IMR-90 (cell line): ENCODE results near the gene RCHY1. TPM values are rescaled to one million over a fixed set of nuclear protein-coding genes. Genes with fewer than 3 reads are reported as not detected.

ENCODE experiments used
- ATAC-seq: fragments of 200-7000 bp; cut with Tn5 transposase; 2 replicates; pipeline ENCODE4 v1.9.1; 2020; ENCODE audit warnings: low read depth, mild to moderate bottlenecking, moderate library complexity
- BruUV-seq: library from RNA; stranded (reverse); fragments of 400-500 nt; replicated peaks from 2 replicates; lab custom pipeline; 2021; lab: Mats Ljungman, UMichigan
- CTCF ChIA-PET: fragments of 300-600 bp; formaldehyde crosslinking; extraction: SDS; loops from one replicate; lab custom pipeline; 2021; ENCODE audit warnings: antibody characterized with exemption; lab: Yijun Ruan, JAX
- POLR2A ChIA-PET: fragments of 300-600 bp; sonication (Branson Sonifier 250); formaldehyde crosslinking; loops from one replicate; lab custom pipeline; 2022; ENCODE audit warnings: antibody characterized with exemption; ENCODE audit not compliant: unreplicated experiment; lab: Charles Lee
- DNase-seq: peaks from one replicate; pipeline ENCODE4 v3.0.0; 2013
- H2AFZ ChIP-seq: replicated peaks from 2 replicates; pipeline ENCODE3; 2013; ENCODE audit warnings: low read length, mild to moderate bottlenecking; ENCODE audit not compliant: poor library complexity
- H2AK5ac ChIP-seq: 2 replicates; pipeline ENCODE4 v1.6.1; 2013; ENCODE audit warnings: low read depth, low read length, inconsistent platforms
- H2AK9ac ChIP-seq: replicated peaks from 2 replicates; pipeline ENCODE3; 2013; ENCODE audit warnings: mild to moderate bottlenecking, low read depth, low read length, moderate library complexity; ENCODE audit not compliant: poor library complexity
- H2BK120ac ChIP-seq: 2 replicates; pipeline ENCODE4 v1.6.1; 2013; ENCODE audit warnings: low read depth, low read length, inconsistent platforms
- H2BK15ac ChIP-seq: 3 replicates; pipeline ENCODE4 v1.6.1; 2013; ENCODE audit warnings: low read depth, low read length, inconsistent platforms
- H2BK20ac ChIP-seq: 2 replicates; pipeline ENCODE4 v1.6.1; 2013; ENCODE audit warnings: low read depth, mild to moderate bottlenecking, inconsistent platforms, low read length, moderate library complexity
- H2BK5ac ChIP-seq: 2 replicates; pipeline ENCODE4 v1.6.1; 2013; ENCODE audit warnings: mild to moderate bottlenecking, low read depth, low read length, inconsistent platforms; ENCODE audit not compliant: poor library complexity, severe bottlenecking
- H3K14ac ChIP-seq: replicated peaks from 2 replicates; pipeline ENCODE4 v1.6.1; 2013; ENCODE audit warnings: low read depth, low read length, inconsistent platforms
- H3K18ac ChIP-seq: 2 replicates; pipeline ENCODE4 v1.6.1; 2013; ENCODE audit warnings: low read depth, low read length, control low read depth
- H3K23ac ChIP-seq: 2 replicates; pipeline ENCODE4 v1.6.1; 2013; ENCODE audit warnings: low read depth, low read length, inconsistent platforms
- H3K27ac ChIP-seq: 2 replicates; pipeline ENCODE4 v1.5.1; 2013; ENCODE audit warnings: mild to moderate bottlenecking, control low read depth, low read length; ENCODE audit not compliant: insufficient read depth
- H3K27me3 ChIP-seq: 2 replicates; pipeline ENCODE4 v1.6.1; 2013; ENCODE audit warnings: low read length; ENCODE audit not compliant: control insufficient read depth, insufficient read depth
- H3K36me3 ChIP-seq: 2 replicates; pipeline ENCODE4 v1.6.1; 2013; ENCODE audit warnings: low read length, mixed read lengths; ENCODE audit not compliant: control insufficient read depth, insufficient read depth
- H3K4ac ChIP-seq: 2 replicates; pipeline ENCODE4 v1.6.1; 2013; ENCODE audit warnings: low read depth, low read length, inconsistent platforms
- H3K4me1 ChIP-seq: 2 replicates; pipeline ENCODE4 v1.6.1; 2013; ENCODE audit warnings: low read length, mixed read lengths; ENCODE audit not compliant: control insufficient read depth, insufficient read depth
- H3K4me2 ChIP-seq: 2 replicates; pipeline ENCODE4 v1.6.1; 2013; ENCODE audit warnings: low read depth, mild to moderate bottlenecking, control low read depth, low read length, moderate library complexity
- H3K4me3 ChIP-seq: 2 replicates; pipeline ENCODE4 v1.5.1; 2013; ENCODE audit warnings: low read depth, mild to moderate bottlenecking, control low read depth, low read length, moderate library complexity; ENCODE audit not compliant: insufficient read depth
- H3K56ac ChIP-seq: 2 replicates; pipeline ENCODE4 v1.6.1; 2013; ENCODE audit warnings: low read length, inconsistent platforms; ENCODE audit not compliant: insufficient read depth; ENCODE audit errors: extremely low read depth
- H3K79me1 ChIP-seq, 2 experiments: 2 replicates each; pipeline ENCODE4 v1.6.1; 2013; ENCODE audit warnings: low read length in 2 of 2, inconsistent platforms in 1 of 2, low read depth in 1 of 2
- H3K9ac ChIP-seq: 2 replicates; pipeline ENCODE4 v1.6.1; 2013; ENCODE audit warnings: low read depth, low read length, control low read depth
- H3K9me1 ChIP-seq: 2 replicates; pipeline ENCODE4 v1.6.1; 2013; ENCODE audit warnings: low read length, inconsistent platforms; ENCODE audit not compliant: insufficient read depth
- H3K9me3 ChIP-seq: 2 replicates; pipeline ENCODE4 v1.6.1; 2013; ENCODE audit warnings: low read length; ENCODE audit not compliant: control insufficient read depth, insufficient read depth
- H4K20me1 ChIP-seq: 2 replicates; pipeline ENCODE4 v1.6.1; 2013; ENCODE audit warnings: low read length, inconsistent platforms; ENCODE audit not compliant: insufficient read depth
- H4K5ac ChIP-seq: 2 replicates; pipeline ENCODE4 v1.6.1; 2013; ENCODE audit warnings: mild to moderate bottlenecking, low read depth, low read length, control low read depth
- H4K8ac ChIP-seq, 2 experiments: 2 replicates each; pipeline ENCODE4 v1.6.1; 2013; ENCODE audit warnings: low read depth in 2 of 2, low read length in 2 of 2, control low read depth in 1 of 2, inconsistent platforms in 1 of 2
- H4K91ac ChIP-seq: 2 replicates; pipeline ENCODE4 v1.6.1; 2013; ENCODE audit warnings: low read depth, low read length, inconsistent platforms; ENCODE audit not compliant: insufficient read depth
- BHLHE40 ChIP-seq: fragments of 150-350 bp; IDR thresholded peaks from 2 replicates; pipeline ENCODE4 v1.6.1; 2016; ENCODE audit warnings: mild to moderate bottlenecking, low read depth, low read length
- CEBPB ChIP-seq: IDR thresholded peaks from 2 replicates; pipeline ENCODE4 v1.6.1; 2012; ENCODE audit warnings: low read depth, low read length, improper control_type of control experiment
- CHD1 ChIP-seq: IDR thresholded peaks from 2 replicates; pipeline ENCODE4 v1.6.1; 2012; ENCODE audit warnings: low read depth, low read length, improper control_type of control experiment
- CTCF ChIP-seq: conservative IDR thresholded peaks from 2 replicates; pipeline ENCODE4 v1.5.1; 2012; ENCODE audit warnings: mild to moderate bottlenecking, low read depth, low read length, improper control_type of control experiment
- ELK1 ChIP-seq: fragments of 150-350 bp; IDR thresholded peaks from 2 replicates; pipeline ENCODE4 v1.6.1; 2016; ENCODE audit warnings: low read depth, mild to moderate bottlenecking, low read length, moderate library complexity, borderline replicate concordance
- FOS ChIP-seq: fragments of 150-350 bp; IDR thresholded peaks from 2 replicates; pipeline ENCODE4 v1.6.1; 2016; ENCODE audit warnings: low read depth, low read length
- MAFK ChIP-seq: IDR thresholded peaks from 2 replicates; pipeline ENCODE4 v1.6.1; 2012; ENCODE audit warnings: low read depth, low read length, improper control_type of control experiment
- MAZ ChIP-seq: IDR thresholded peaks from 2 replicates; pipeline ENCODE4 v1.6.1; 2012; ENCODE audit warnings: low read depth, mild to moderate bottlenecking, low read length, improper control_type of control experiment, moderate library complexity, borderline replicate concordance
- MXI1 ChIP-seq: IDR thresholded peaks from 2 replicates; pipeline ENCODE4 v1.6.1; 2012; ENCODE audit warnings: low read depth, mild to moderate bottlenecking, low read length, moderate library complexity, borderline replicate concordance
- NFE2L2 ChIP-seq: fragments of 150-350 bp; IDR thresholded peaks from 2 replicates; pipeline ENCODE4 v1.6.1; 2016; ENCODE audit warnings: low read depth, mild to moderate bottlenecking, low read length
- POLR2A ChIP-seq: IDR thresholded peaks from 2 replicates; pipeline ENCODE4 v1.6.1; 2012; ENCODE audit warnings: mild to moderate bottlenecking, low read depth, low read length
- RAD21 ChIP-seq: IDR thresholded peaks from 2 replicates; pipeline ENCODE4 v1.6.1; 2012; ENCODE audit warnings: low read length, improper control_type of control experiment
- RCOR1 ChIP-seq: IDR thresholded peaks from 2 replicates; pipeline ENCODE4 v1.6.1; 2012; ENCODE audit warnings: mild to moderate bottlenecking, low read length, improper control_type of control experiment; ENCODE audit not compliant: insufficient replicate concordance
- RFX5 ChIP-seq: IDR thresholded peaks from 2 replicates; pipeline ENCODE4 v1.8.0; 2012; ENCODE audit warnings: low read depth, mild to moderate bottlenecking, low read length, moderate library complexity
- SMC3 ChIP-seq: fragments of 150-350 bp; IDR thresholded peaks from 2 replicates; pipeline ENCODE4 v1.6.1; 2016; ENCODE audit warnings: low read depth, mild to moderate bottlenecking, antibody characterized with exemption, low read length, moderate library complexity
- WGBS, 2 experiments: methylation state at CpG; one replicate each; pipeline versions ENCODE4 v1.1.5 to v1.1.7; 2013; ENCODE audit warnings: missing lambda C conversion rate in 2 of 2; ENCODE audit not compliant: insufficient read length in 1 of 2; ENCODE audit errors: extremely low coverage in 2 of 2; 5-methylcytosine and 5-hydroxymethylcytosine counted together
- dilution Hi-C: fragments of 300-500 bp; cut with HindIII; formaldehyde crosslinking; loops from one replicate; pipeline ENCODE4 v1.14.3; 2018; ENCODE audit warnings: low sequenced_read_pairs; ENCODE audit not compliant: unreplicated experiment
- in situ Hi-C: fragments of 300-500 bp; cut with MboI; formaldehyde crosslinking; loops from 3 replicates; pipeline ENCODE4 v1.14.3; 2019; ENCODE audit warnings: low sequenced_read_pairs, inconsistent platforms, mixed read lengths
- intact Hi-C: fragments of 100-400 bp; cut with micrococcal nuclease; formaldehyde crosslinking; loops from 2 replicates; pipeline ENCODE4 v1.10.0; 2022
- polyA plus RNA-seq, 3 experiments: library from polyadenylated mRNA; depleted of rRNA; stranded (reverse); fragments of >200 nt; gene quantifications; 2 replicates each; pipeline ENCODE4 v1.2.3, GENCODE V29; 2012; ENCODE audit warnings: low replicate concordance in 1 of 3
- total RNA-seq: library from RNA; depleted of rRNA; stranded (reverse); fragments of >200 nt; gene quantifications from 2 replicates; pipeline ENCODE4 v1.2.3, GENCODE V29; 2012
- TF ChIP-seq, protein P1 (sequence below): fragments of 150-350 bp; IDR thresholded peaks from 2 replicates; pipeline ENCODE4 v1.6.1; 2017; ENCODE audit warnings: mild to moderate bottlenecking, antibody characterized with exemption, low read length, low read depth

RCHY1 gene
- total and polyA plus RNA-seq, 2 of the 4 experiments (the other 2 are of a cell fraction): 20.1 to 22.4 TPM

DNA sequence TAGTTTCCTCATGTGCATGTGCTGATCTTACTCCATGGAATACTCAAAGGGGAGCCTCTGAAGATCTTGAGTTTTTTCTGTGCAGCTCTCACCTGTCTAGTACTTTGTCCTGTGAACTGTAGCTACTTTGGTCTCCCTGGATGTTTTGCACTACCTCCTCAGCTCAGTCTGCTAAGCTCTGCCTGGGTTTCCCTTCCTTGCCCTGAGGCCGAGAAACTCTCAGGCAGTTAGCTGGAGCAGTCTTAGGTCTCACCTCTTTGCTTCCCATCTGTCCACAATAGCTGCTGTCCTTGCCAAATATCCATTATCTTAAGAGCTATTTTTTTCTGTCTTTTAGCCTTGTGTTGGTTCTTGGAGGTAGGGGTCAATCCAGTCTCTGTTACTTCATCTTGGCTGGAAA is 11.7 kb upstream of the RCHY1 start:
- Histone ChIP-seq H3K9ac (no peak overlapping the region), H2AFZ (no peak overlapping the region), H4K8ac (no peak overlapping the region), H2AK5ac (no peak overlapping the region), H3K4me2 (no peak overlapping the region), H3K27ac (no peak overlapping the region), H3K4me3 (no peak overlapping the region), H3K14ac (no peak overlapping the region), H3K56ac (no peak overlapping the region), H3K9me3 (no peaks in the 10 kb centered on the region), H4K91ac (no peak overlapping the region), H2BK15ac (no peak overlapping the region), H2AK9ac (no peak overlapping the region), H3K79me1 (peaks cover 6% of the 10 kb centered on the region in 2 experiments; a peak in 2 of 4 replicates), H4K5ac (no peak overlapping the region), H2BK120ac (no peak overlapping the region), H3K36me3 (peaks cover 17% of the 10 kb centered on the region), H3K9me1 (no peaks in the 10 kb centered on the region), H4K20me1 (no peaks in the 10 kb centered on the region), H2BK5ac (no peak overlapping the region), H3K27me3 (no peaks in the 10 kb centered on the region), H3K23ac (no peak overlapping the region), H3K18ac (no peak overlapping the region), H3K4ac (no peak overlapping the region), H3K4me1 (peaks cover 3% of the 10 kb centered on the region), H2BK20ac (no peak overlapping the region)
- no peak for TF ChIP-seq NFE2L2
- TF ChIP-seq MAFK: no peak
- TF ChIP-seq FOS: no peak
- TF ChIP-seq CTCF: no peak
- TF ChIP-seq RAD21: no peak
- TF ChIP-seq CHD1: no peak
- TF ChIP-seq BHLHE40: no peak
- no peak for TF ChIP-seq POLR2A
- TF ChIP-seq MAZ: no peak
- TF ChIP-seq RFX5: no peak
- TF ChIP-seq, protein P1, sequence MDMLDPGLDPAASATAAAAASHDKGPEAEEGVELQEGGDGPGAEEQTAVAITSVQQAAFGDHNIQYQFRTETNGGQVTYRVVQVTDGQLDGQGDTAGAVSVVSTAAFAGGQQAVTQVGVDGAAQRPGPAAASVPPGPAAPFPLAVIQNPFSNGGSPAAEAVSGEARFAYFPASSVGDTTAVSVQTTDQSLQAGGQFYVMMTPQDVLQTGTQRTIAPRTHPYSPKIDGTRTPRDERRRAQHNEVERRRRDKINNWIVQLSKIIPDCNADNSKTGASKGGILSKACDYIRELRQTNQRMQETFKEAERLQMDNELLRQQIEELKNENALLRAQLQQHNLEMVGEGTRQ: no peak
- TF ChIP-seq RCOR1: no peak
- TF ChIP-seq CEBPB: no peak
- TF ChIP-seq MXI1: no peak
- TF ChIP-seq ELK1: no peak
- TF ChIP-seq SMC3: no peak
- DNase-seq: no peak
- in situ Hi-C loops (no loop called here), intact Hi-C loops (loop anchor here (1.0 kb wide), 1 partner anchor 20 kb away; no protein-coding TSS in a partner anchor), dilution Hi-C loops (no loop called here)
- BruUV-seq: no TSS peak
- ChIA-PET CTCF (interaction anchor here (0.6 kb wide), 1 partner anchor 187 kb away, joined by 3 read pairs; no protein-coding TSS in a partner anchor), POLR2A (no interaction called here)
- no peak for ATAC-seq
- no CpG with 5 or more reads among the region's 1 CpG for WGBS, 2 experiments
